Stimulated activated CD4-positive, alpha-beta T cell treated with anti-CD3 and anti-CD28 coated beads, Interleukin-4, amount 100 ng/mL, for 1 hour (primary cell): ENCODE measurements around the gene CCDC73.

Source experiments
- DNase-seq: peaks from one replicate; pipeline ENCODE4 v3.0.0-alpha.2; 2020

Gene CCDC73

GRCh38 chr11:32583459-32584271 lies 210.8 kb downstream of the CCDC73 start, which contains the start of gene EIF3M:
TSS of gene EIF3M (plus strand) at chr11:32583831. CDS start at chr11:32583888, 57 bp downstream.
- peak; percentile 96 for DNase-seq

GRCh38 chr11:32581556-32581955 lies 212.9 kb downstream of the CCDC73 start:
- no peak for DNase-seq

GRCh38 chr11:32580967-32581366 lies 213.5 kb downstream of the CCDC73 start:
- no peak for DNase-seq

- no peak for DNase-seq
Measured at GRCh38 chr11:32576456-32576855, 218.0 kb downstream of the CCDC73 start.

GRCh38 chr11:32575070-32575469 lies 219.4 kb downstream of the CCDC73 start:
- no peak for DNase-seq

GRCh38 chr11:32574421-32574820 lies 220.0 kb downstream of the CCDC73 start:
- no peak for DNase-seq

- no peak for DNase-seq
Measured at GRCh38 chr11:32573228-32573627, 221.2 kb downstream of the CCDC73 start.

- DNase-seq: no peak
Measured at GRCh38 chr11:32571039-32571438, 223.4 kb downstream of the CCDC73 start.

GRCh38 chr11:32569313-32569881 lies 225.1 kb downstream of the CCDC73 start:
- DNase-seq: no peak

- DNase-seq: no peak
Measured at GRCh38 chr11:32567154-32567553, 227.3 kb downstream of the CCDC73 start.

GRCh38 chr11:32566517-32566916 lies 227.9 kb downstream of the CCDC73 start:
- DNase-seq: no peak

GRCh38 chr11:32563600-32563959 lies 230.9 kb downstream of the CCDC73 start:
- no peak for DNase-seq

GRCh38 chr11:32562839-32563599 lies 231.4 kb downstream of the CCDC73 start:
- DNase-seq: no peak

- DNase-seq: no peak
Measured at GRCh38 chr11:32561835-32562234, 232.6 kb downstream of the CCDC73 start.

- no peak for DNase-seq
Measured at GRCh38 chr11:32555895-32556294, 238.6 kb downstream of the CCDC73 start.

- DNase-seq: no peak
Measured at GRCh38 chr11:32555091-32555490, 239.4 kb downstream of the CCDC73 start.
